WERI-Rb-1 (cell line): Measurements from ENCODE around the gene ACKR3.
A peak's percentile ranks its signal among the peaks of the same experiment; 100 is the strongest.

Source experiments
- DNase-seq: peaks from one replicate; pipeline ENCODE4 v3.0.0-alpha.2; 2020
- H3K27ac ChIP-seq: fragments of 250-450 bp; sonication (Bioruptor Pico); 2 replicates; pipeline ENCODE4 v1.5.1; 2020; ENCODE audit warnings: mild to moderate bottlenecking, moderate library complexity
- H3K27me3 ChIP-seq: fragments of 250-450 bp; sonication (Bioruptor Pico); 2 replicates; pipeline ENCODE4 v1.5.1; 2021; ENCODE audit warnings: mild to moderate bottlenecking, low read depth, moderate library complexity; ENCODE audit not compliant: insufficient read depth, severe bottlenecking
- H3K36me3 ChIP-seq: fragments of 250-450 bp; sonication (Bioruptor Pico); 2 replicates; pipeline ENCODE4 v1.5.1; 2020; ENCODE audit warnings: mild to moderate bottlenecking, moderate library complexity
- H3K4me3 ChIP-seq: 2 replicates; pipeline ENCODE4 v1.5.1; 2011; ENCODE audit warnings: low read depth, mild to moderate bottlenecking, control low read depth, low read length
- H3K9me3 ChIP-seq: fragments of 250-450 bp; sonication (Bioruptor Pico); 2 replicates; pipeline ENCODE4 v1.5.1; 2021; ENCODE audit warnings: mild to moderate bottlenecking, moderate library complexity; ENCODE audit not compliant: severe bottlenecking
- CTCF ChIP-seq: IDR thresholded peaks from 2 replicates; pipeline ENCODE4 v1.5.1; 2011; ENCODE audit warnings: low read depth, mild to moderate bottlenecking, control low read depth, inconsistent platforms, low read length

Gene ACKR3

DNA sequence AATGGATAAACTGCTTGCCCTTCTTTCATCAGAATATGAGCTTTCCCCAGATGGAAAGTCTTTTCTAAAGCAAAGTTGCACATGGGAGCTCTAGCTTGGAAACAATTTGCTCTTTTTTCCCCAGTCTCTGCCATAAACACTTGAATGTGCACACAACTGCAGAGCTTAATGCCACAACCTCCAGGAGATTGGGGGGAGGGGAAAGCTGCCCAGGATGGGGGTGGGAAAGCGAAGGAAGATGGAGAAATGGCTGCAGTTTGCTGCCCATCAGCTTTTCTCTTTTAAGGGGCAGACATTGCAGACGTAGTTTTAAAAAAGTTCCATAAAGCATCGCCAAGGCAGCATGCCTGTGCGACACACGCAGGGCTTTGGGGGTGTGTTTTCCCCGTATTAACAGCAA is 1.5 kb downstream of the ACKR3 start:
- H3K27ac ChIP-seq, result no peak overlapping the region
- no peaks in the 10 kb centered on the region for H3K9me3 ChIP-seq
- no peak for DNase-seq
- 0 out of 2 replicates have a peak overlapping the region, but pooled peaks have one; percentile 12 for H3K4me3 ChIP-seq
- H3K36me3 ChIP-seq, result no peaks in the 10 kb centered on the region
- no peaks in the 10 kb centered on the region for H3K27me3 ChIP-seq
- no peak for TF ChIP-seq CTCF

DNA sequence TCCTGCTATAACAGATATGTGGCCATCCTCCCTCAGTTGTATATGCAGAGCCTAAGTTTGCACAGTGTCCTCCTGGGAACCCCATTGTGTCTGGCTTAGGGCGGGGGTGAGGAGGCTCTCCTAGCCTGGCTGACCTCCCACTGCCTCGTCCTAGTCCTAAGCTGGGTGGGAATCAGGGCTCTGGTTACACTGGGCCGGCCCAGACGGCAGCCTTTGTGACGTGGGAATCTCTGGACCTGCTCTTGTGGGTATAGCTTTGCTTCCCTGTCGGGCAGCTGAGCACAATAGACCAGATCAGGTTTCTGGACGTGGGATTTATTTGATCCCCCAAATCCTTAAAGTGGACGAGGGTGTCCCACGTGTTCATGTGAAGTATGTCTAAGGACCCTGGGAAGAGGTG is 2.9 kb downstream of the ACKR3 start:
- Histone ChIP-seq H3K27me3 (no peaks in the 10 kb centered on the region), H3K36me3 (no peaks in the 10 kb centered on the region), H3K4me3 (no peak overlapping the region), H3K27ac (no peak overlapping the region), H3K9me3 (no peaks in the 10 kb centered on the region)
- DNase-seq, result peak; percentile 90
- TF ChIP-seq CTCF, result no peak

GRCh38 chr2:236573066-236573929 is 3.7 kb downstream of the ACKR3 start:
- TF ChIP-seq CTCF, result no peak
- Histone ChIP-seq H3K27ac (no peak overlapping the region), H3K4me3 (no peak overlapping the region), H3K36me3 (no peaks in the 10 kb centered on the region), H3K27me3 (no peaks in the 10 kb centered on the region), H3K9me3 (no peaks in the 10 kb centered on the region)
- no peak for DNase-seq

DNA sequence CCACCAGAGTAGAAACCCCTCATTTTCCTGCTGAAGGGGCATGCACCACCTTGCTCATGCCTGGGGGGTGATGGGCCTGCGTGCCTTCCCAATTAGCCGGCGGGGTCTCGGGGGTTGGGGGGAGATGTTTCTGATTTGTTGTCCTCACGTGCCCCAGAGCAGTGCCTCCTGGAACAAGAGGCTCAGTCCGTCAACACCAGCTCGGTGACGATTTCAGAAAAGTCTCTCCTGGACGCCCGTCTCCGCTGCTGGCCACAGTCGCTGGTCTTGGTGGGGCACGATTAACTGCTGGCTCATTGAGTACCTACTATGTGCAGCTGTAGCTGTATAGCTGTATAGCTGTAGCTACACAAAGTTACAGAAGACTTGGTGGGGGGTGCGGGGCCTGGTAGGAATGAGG is 4.4 kb downstream of the ACKR3 start:
- Histone ChIP-seq H3K27ac (no peak overlapping the region), H3K4me3 (no peak overlapping the region), H3K9me3 (no peaks in the 10 kb centered on the region), H3K36me3 (no peaks in the 10 kb centered on the region), H3K27me3 (no peaks in the 10 kb centered on the region)
- DNase-seq, result no peak
- TF ChIP-seq CTCF, result no peak

DNA sequence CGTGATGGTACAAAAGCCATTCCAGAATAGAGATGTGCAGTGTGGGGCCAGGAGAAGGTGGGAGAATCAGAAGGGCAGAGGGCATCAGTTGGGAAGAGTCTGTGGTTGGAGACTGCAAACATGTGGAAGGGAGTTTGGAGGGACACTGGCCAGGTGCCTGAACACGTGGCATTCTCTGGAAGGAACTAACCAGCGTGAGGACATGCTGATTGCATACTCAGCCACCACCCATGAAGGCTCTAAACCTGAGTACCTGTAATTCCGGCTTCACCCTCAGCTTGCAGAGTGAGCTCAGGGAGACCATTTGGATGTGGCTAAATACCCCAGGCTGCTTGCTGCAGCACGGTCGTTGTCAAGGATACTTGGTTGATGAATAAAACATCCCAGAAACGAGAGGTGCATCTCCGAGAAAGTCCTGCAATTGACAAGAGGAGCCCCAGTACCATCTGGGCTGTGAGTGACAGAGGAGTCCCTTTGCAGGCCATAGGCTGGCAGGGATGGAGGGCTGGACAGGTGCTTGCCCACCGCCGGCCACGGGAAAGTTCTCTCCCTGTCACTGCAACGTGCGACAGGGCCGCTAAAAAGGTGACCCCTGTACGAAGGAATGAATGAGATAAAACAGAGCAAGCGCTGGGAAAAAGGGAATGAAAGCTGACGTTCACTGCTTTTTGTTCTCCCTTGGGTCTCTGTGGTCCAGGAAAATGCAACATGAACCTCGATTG is 5.0 kb downstream of the ACKR3 start:
- no peaks in the 10 kb centered on the region for H3K9me3 ChIP-seq
- no peak for TF ChIP-seq CTCF
- no peaks in the 10 kb centered on the region for H3K27me3 ChIP-seq
- H3K4me3 ChIP-seq, result no peak overlapping the region
- DNase-seq, result no peak
- H3K27ac ChIP-seq, result no peak overlapping the region
- H3K36me3 ChIP-seq, result no peaks in the 10 kb centered on the region
